Uterus (tissue), 2 donors: Measurements from ENCODE around the gene LYPD6B.

Source experiments
- POLR2A ChIP-seq, 2 donors: fragments of 450-650 bp; IDR thresholded peaks; one replicate each; pipeline ENCODE4 v1.6.1; 2016; ENCODE audit warnings: antibody characterized with exemption in 2 of 2, mild to moderate bottlenecking in 1 of 2, moderate library complexity in 1 of 2
- TF ChIP-seq, protein P1 (sequence below), 4 experiments: fragments of 200-600 bp in 2 of 4; fragments of 450-650 bp in 2 of 4; sonication (generic) in 2 of 4; IDR thresholded peaks; one replicate each; pipeline ENCODE4 v1.5.1; 2016 to 2019; ENCODE audit warnings: antibody characterized with exemption in 4 of 4, mild to moderate bottlenecking in 2 of 4, moderate library complexity in 1 of 4

DNA sequence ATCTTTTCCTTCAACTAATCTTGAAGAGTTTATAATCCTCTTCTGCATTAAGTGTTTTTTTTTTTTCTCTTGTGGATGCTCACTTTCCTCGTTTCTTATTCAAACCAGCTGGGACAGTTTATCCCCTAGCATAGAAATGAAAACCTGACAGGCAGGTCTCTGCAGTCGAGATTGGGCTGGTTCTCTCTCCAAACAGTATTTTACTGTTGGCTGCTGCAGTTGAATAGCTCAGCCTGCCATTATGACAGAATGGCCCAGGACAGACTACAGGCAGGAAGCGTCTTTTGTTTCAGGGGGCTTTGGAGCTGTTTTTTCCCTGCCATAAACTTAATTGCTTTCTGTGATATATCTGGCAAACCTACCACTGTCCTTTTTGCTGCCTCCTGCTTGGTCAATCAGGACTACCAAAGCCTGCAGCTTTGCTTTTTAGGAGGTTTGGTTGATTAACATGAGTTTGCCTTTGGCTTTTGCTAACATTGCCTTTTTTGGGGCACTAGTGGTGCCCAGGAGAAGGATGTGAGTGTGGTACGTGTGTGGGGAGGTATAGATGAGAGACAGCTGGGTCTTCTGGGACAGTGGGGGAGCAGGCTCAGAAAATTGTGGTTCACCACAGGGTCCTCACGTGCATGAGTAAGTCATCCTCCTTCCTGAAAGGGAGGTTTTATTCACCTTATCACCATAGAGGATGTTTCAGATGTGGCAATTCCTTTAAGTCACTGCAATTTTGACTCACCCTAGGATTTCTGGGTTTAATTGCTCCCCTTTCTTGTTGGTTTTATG, 128.7 kb downstream of the LYPD6B start:
- TF ChIP-seq, protein P1, sequence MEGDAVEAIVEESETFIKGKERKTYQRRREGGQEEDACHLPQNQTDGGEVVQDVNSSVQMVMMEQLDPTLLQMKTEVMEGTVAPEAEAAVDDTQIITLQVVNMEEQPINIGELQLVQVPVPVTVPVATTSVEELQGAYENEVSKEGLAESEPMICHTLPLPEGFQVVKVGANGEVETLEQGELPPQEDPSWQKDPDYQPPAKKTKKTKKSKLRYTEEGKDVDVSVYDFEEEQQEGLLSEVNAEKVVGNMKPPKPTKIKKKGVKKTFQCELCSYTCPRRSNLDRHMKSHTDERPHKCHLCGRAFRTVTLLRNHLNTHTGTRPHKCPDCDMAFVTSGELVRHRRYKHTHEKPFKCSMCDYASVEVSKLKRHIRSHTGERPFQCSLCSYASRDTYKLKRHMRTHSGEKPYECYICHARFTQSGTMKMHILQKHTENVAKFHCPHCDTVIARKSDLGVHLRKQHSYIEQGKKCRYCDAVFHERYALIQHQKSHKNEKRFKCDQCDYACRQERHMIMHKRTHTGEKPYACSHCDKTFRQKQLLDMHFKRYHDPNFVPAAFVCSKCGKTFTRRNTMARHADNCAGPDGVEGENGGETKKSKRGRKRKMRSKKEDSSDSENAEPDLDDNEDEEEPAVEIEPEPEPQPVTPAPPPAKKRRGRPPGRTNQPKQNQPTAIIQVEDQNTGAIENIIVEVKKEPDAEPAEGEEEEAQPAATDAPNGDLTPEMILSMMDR (IDR thresholded peaks at IDR 0.05), result no peak
- TF ChIP-seq POLR2A (IDR thresholded peaks at IDR 0.05), result no peak
